H1 (cell line): Measurements from ENCODE around the gene DNAAF5. TPM values are rescaled to one million over a fixed set of nuclear protein-coding genes. Genes with fewer than 3 reads are reported as not detected.
"Not testable (repeated sequence)": the region's sequence is repeated elsewhere in the genome, so short reads cannot be mapped to it uniquely, and the experiment has no call there.

ENCODE experiments used
- CTCF ChIA-PET: fragments of 300-600 bp; sonication (Branson Sonifier 250); formaldehyde crosslinking; loops from one replicate; lab custom pipeline; 2021; ENCODE audit not compliant: partially characterized antibody; lab: Charles Lee
- POLR2A ChIA-PET: fragments of 300-600 bp; sonication (Branson Sonifier 250); formaldehyde crosslinking; loops from one replicate; lab custom pipeline; 2021; ENCODE audit warnings: inconsistent platforms; ENCODE audit not compliant: partially characterized antibody; lab: Charles Lee
- DNase-seq, 2 experiments: peaks; one replicate each; pipeline versions ENCODE4 v3.0.0 to v3.0.0-alpha.2; 2010 to 2022; ENCODE audit warnings: low spot score in 2 of 2, low read depth in 1 of 2, mixed read lengths in 1 of 2
- FAIRE-seq: peaks from 2 replicates; lab custom pipeline; 2011; peaks lifted over from hg19 to GRCh38; lab: Jason Lieb, UNC
- H2AFZ ChIP-seq: 2 replicates; pipeline ENCODE4 v1.8.1; 2012; ENCODE audit warnings: low read length, inconsistent platforms
- H2AK5ac ChIP-seq: 2 replicates; pipeline ENCODE4 v1.6.1; 2013; ENCODE audit warnings: low read depth, low read length
- H2BK120ac ChIP-seq: replicated peaks from 2 replicates; pipeline ENCODE3; 2013; ENCODE audit warnings: low read depth, low read length, inconsistent platforms
- H2BK12ac ChIP-seq: 2 replicates; pipeline ENCODE4 v1.6.1; 2013; ENCODE audit warnings: low read depth, low read length
- H2BK15ac ChIP-seq: 2 replicates; pipeline ENCODE4 v1.6.1; 2013; ENCODE audit warnings: low read length
- H2BK20ac ChIP-seq: 2 replicates; pipeline ENCODE4 v1.6.1; 2013; ENCODE audit warnings: low read length
- H2BK5ac ChIP-seq: 2 replicates; pipeline ENCODE4 v1.6.1; 2013; ENCODE audit warnings: low read depth, low read length
- H3K14ac ChIP-seq: 2 replicates; pipeline ENCODE4 v1.6.1; 2013; ENCODE audit warnings: inconsistent platforms; ENCODE audit not compliant: insufficient read length
- H3K18ac ChIP-seq: 2 replicates; pipeline ENCODE4 v1.6.1; 2013; ENCODE audit warnings: low read length; ENCODE audit errors: extremely low read depth
- H3K23ac ChIP-seq: 2 replicates; pipeline ENCODE4 v1.6.1; 2013; ENCODE audit warnings: inconsistent platforms; ENCODE audit not compliant: insufficient read length
- H3K23me2 ChIP-seq: 2 replicates; pipeline ENCODE4 v1.6.1; 2013; ENCODE audit warnings: low read depth, low read length
- H3K27ac ChIP-seq: 2 replicates; pipeline ENCODE4 v1.6.1; 2011; ENCODE audit warnings: low read depth, low read length, inconsistent platforms
- H3K27me3 ChIP-seq, 4 experiments: replicated peaks in 1 of 4; 1 replicate in 1 of 4; 2 replicates in 3 of 4; pipeline versions ENCODE4 v1.6.1 to v1.8.1; 2011 to 2013; ENCODE audit warnings: low read length in 3 of 4, mild to moderate bottlenecking in 3 of 4, inconsistent platforms in 2 of 4, mixed read lengths in 2 of 4, moderate library complexity in 1 of 4; ENCODE audit not compliant: control insufficient read depth in 3 of 4, insufficient read depth in 3 of 4; ENCODE audit errors: extremely low read depth in 1 of 4
- H3K36me3 ChIP-seq, 4 experiments: 2 replicates each; pipeline versions ENCODE4 v1.6.1 to v1.8.1; 2011 to 2013; ENCODE audit warnings: mild to moderate bottlenecking in 4 of 4, low read length in 3 of 4, moderate library complexity in 2 of 4, control low read depth in 1 of 4, inconsistent platforms in 1 of 4; ENCODE audit not compliant: insufficient read depth in 4 of 4, control insufficient read depth in 2 of 4
- H3K4ac ChIP-seq: replicated peaks from 2 replicates; pipeline ENCODE3; 2013; ENCODE audit warnings: low read length, low read depth, mixed read lengths, inconsistent platforms; ENCODE audit not compliant: insufficient read length
- H3K4me1 ChIP-seq, 4 experiments: replicated peaks in 1 of 4; 1 replicate in 1 of 4; 2 replicates in 3 of 4; pipeline versions ENCODE4 v1.6.1 to v1.8.1; 2011 to 2013; ENCODE audit warnings: low read length in 3 of 4, inconsistent platforms in 2 of 4, mixed read lengths in 1 of 4; ENCODE audit not compliant: insufficient read depth in 4 of 4, control insufficient read depth in 3 of 4
- H3K4me2 ChIP-seq, 2 experiments: 2 replicates each; pipeline versions ENCODE4 v1.6.1 to v1.8.1; 2011 to 2013; ENCODE audit warnings: low read depth in 2 of 2, low read length in 2 of 2, control low read depth in 1 of 2, inconsistent platforms in 1 of 2, mild to moderate bottlenecking in 1 of 2; ENCODE audit not compliant: insufficient read depth in 1 of 2
- H3K4me3 ChIP-seq, 4 experiments: fragments of 200-600, 300-600 bp in 1 of 4; sonication (generic), shearing (Covaris generic), sonication (Bioruptor Twin) in 1 of 4; 2 replicates each; pipeline versions ENCODE4 v1.5.1 to v1.8.1; 2011 to 2016; ENCODE audit warnings: low read length in 4 of 4, low read depth in 3 of 4, control low read depth in 2 of 4, inconsistent platforms in 2 of 4, mild to moderate bottlenecking in 2 of 4, mixed read lengths in 1 of 4, moderate library complexity in 1 of 4; ENCODE audit not compliant: insufficient read depth in 2 of 4; ENCODE audit errors: extremely low read depth in 1 of 4
- H3K56ac ChIP-seq: replicated peaks from 2 replicates; pipeline ENCODE3; 2013; ENCODE audit warnings: low read depth, mild to moderate bottlenecking, mixed read lengths, low read length, inconsistent platforms; ENCODE audit not compliant: insufficient read length
- H3K79me1 ChIP-seq: 2 replicates; pipeline ENCODE4 v1.6.1; 2013; ENCODE audit warnings: low read depth, low read length, control low read depth
- H3K79me2 ChIP-seq, 2 experiments: 2 replicates each; pipeline versions ENCODE4 v1.6.1 to v1.8.1; 2012 to 2013; ENCODE audit warnings: low read length in 2 of 2, mild to moderate bottlenecking in 2 of 2, inconsistent platforms in 1 of 2; ENCODE audit not compliant: insufficient read depth in 2 of 2, control insufficient read depth in 1 of 2
- H3K9ac ChIP-seq, 4 experiments: replicated peaks in 1 of 4; 1 replicate in 1 of 4; 2 replicates in 3 of 4; pipeline versions ENCODE4 v1.6.1 to v1.8.1; 2011 to 2013; ENCODE audit warnings: low read depth in 3 of 4, low read length in 3 of 4, control low read depth in 2 of 4, mild to moderate bottlenecking in 2 of 4, moderate library complexity in 2 of 4, inconsistent platforms in 1 of 4; ENCODE audit errors: extremely low read depth in 1 of 4
- H3K9me3 ChIP-seq, 2 experiments: 2 replicates each; pipeline versions ENCODE4 v1.6.1 to v1.8.1; 2012 to 2013; ENCODE audit warnings: mild to moderate bottlenecking in 2 of 2, moderate library complexity in 2 of 2, control low read depth in 1 of 2, inconsistent platforms in 1 of 2, low read depth in 1 of 2, low read length in 1 of 2, mixed read lengths in 1 of 2; ENCODE audit not compliant: insufficient read depth in 2 of 2
- H4K20me1 ChIP-seq, 2 experiments: replicated peaks in 1 of 2; 2 replicates each; pipeline versions ENCODE3 to v1.8.1; 2011 to 2013; ENCODE audit warnings: inconsistent platforms in 2 of 2, low read length in 2 of 2, mild to moderate bottlenecking in 1 of 2; ENCODE audit not compliant: insufficient read depth in 2 of 2, control insufficient read depth in 1 of 2
- H4K5ac ChIP-seq: 2 replicates; pipeline ENCODE4 v1.6.1; 2013; ENCODE audit warnings: low read length, low read depth, mixed read lengths, inconsistent platforms; ENCODE audit not compliant: insufficient read length
- H4K8ac ChIP-seq: 2 replicates; pipeline ENCODE4 v1.8.0; 2013; ENCODE audit warnings: mild to moderate bottlenecking, moderate library complexity, low read length, inconsistent platforms; ENCODE audit not compliant: insufficient read depth; ENCODE audit errors: extremely low read depth
- H4K91ac ChIP-seq: replicated peaks from 2 replicates; pipeline ENCODE3; 2013; ENCODE audit warnings: low read length, mixed read lengths, inconsistent platforms; ENCODE audit not compliant: insufficient read length
- WGBS, 2 experiments: shearing (Covaris generic) in 1 of 2; methylation state at CpG; one replicate each; pipeline versions ENCODE4 v1.1.6 to v1.1.7; 2013 to 2015; ENCODE audit warnings: low lambda C conversion rate in 2 of 2, mixed read lengths in 2 of 2, inconsistent platforms in 1 of 2, low coverage in 1 of 2, missing lambda C conversion rate in 1 of 2; ENCODE audit not compliant: insufficient replicate concordance in 2 of 2, insufficient coverage in 1 of 2, insufficient read length in 1 of 2; ENCODE audit errors: extremely low coverage in 1 of 2, missing lambda C conversion rate in 1 of 2; 5-methylcytosine and 5-hydroxymethylcytosine counted together
- polyA plus RNA-seq, 7 experiments: library from polyadenylated mRNA; depleted of rRNA in 3 of 7; stranded (reverse) in 5 of 7; unstranded in 2 of 7; fragments of >200 nt in 5 of 7; fragments of 200-250 nt in 2 of 7; gene quantifications; 1 replicate in 5 of 7; 2 replicates in 1 of 7; 4 replicates in 1 of 7; pipeline versions ENCODE4 v1.2.1 to v1.2.3, GENCODE V29; 2011 to 2013; ENCODE audit warnings: missing spikeins in 2 of 7, mixed read lengths in 2 of 7
- total RNA-seq: library from RNA; stranded (reverse); fragmentation: NEBNext Ultra II Directional; extraction: Animal tissue kit (Norgen Biotek cat#: 25700); gene quantifications from 2 replicates; pipeline ENCODE4 v1.2.1, GENCODE V29; 2021

Gene DNAAF5
- total and polyA plus RNA-seq, 2 of the 8 experiments (the other 6 are each of a cell fraction or from before 2014, with no cell fraction given), result 55.1 to 95.9 TPM

GRCh38 chr7:796434-797169 lies 70.1 kb downstream of the DNAAF5 start:
- H2BK20ac ChIP-seq, H3K79me2 ChIP-seq, H2BK12ac ChIP-seq, H2BK5ac ChIP-seq, H2BK15ac ChIP-seq, H3K23ac ChIP-seq, H3K4me1 ChIP-seq, H3K14ac ChIP-seq, H4K8ac ChIP-seq, H3K27me3 ChIP-seq, H4K5ac ChIP-seq, FAIRE-seq, POLR2A ChIA-PET, H3K4ac ChIP-seq, H2BK120ac ChIP-seq, H3K4me3 ChIP-seq, H3K36me3 ChIP-seq, H3K4me2 ChIP-seq, H2AK5ac ChIP-seq, H3K23me2 ChIP-seq, H3K18ac ChIP-seq, H3K9me3 ChIP-seq, H4K20me1 ChIP-seq, H4K91ac ChIP-seq, H2AFZ ChIP-seq, H3K9ac ChIP-seq, DNase-seq, H3K79me1 ChIP-seq, H3K27ac ChIP-seq, H3K56ac ChIP-seq: not testable (repeated sequence)
- CTCF ChIA-PET, result interaction anchor here (0.8 to 1.6 kb wide), 2 partner anchors 40 to 77 kb away, joined by 3 read pairs; no protein-coding TSS in a partner anchor
- 84% methylated on average over 6 of the region's 10 CpGs; no CpG with 5 or more reads in 1 of the 2 experiments for WGBS, 2 experiments
